Lower leg skin (tissue), 3 donors: ENCODE results near the gene SCFD2.

ENCODE experiments used
- CTCF ChIP-seq, 3 donors: fragments of 450-650 bp; IDR thresholded peaks; one replicate each; pipeline ENCODE4 v1.5.1; 2016; ENCODE audit warnings: antibody characterized with exemption in 3 of 3, mild to moderate bottlenecking in 3 of 3, moderate library complexity in 2 of 3
- POLR2A ChIP-seq, 2 donors: fragments of 450-650 bp; IDR thresholded peaks; one replicate each; pipeline ENCODE4 v1.6.1; 2016 to 2017; ENCODE audit warnings: antibody characterized with exemption in 2 of 2, mild to moderate bottlenecking in 1 of 2, moderate library complexity in 1 of 2

GRCh38 chr4:52850406-52851124, 515.3 kb downstream of the SCFD2 start:
- TF ChIP-seq CTCF (IDR thresholded peaks at IDR 0.05) = no peak
- TF ChIP-seq POLR2A (IDR thresholded peaks at IDR 0.05) = no peak
